Ascending aorta (tissue), 2 donors: ENCODE data around the gene GOLT1A. TPM values are rescaled to one million over a fixed set of nuclear protein-coding genes. Genes with fewer than 3 reads are reported as not detected.

Experiments
- DNase-seq, 2 donors: peaks; one replicate each; pipeline ENCODE4 v3.0.0-alpha.2; 2019; ENCODE audit warnings: low spot score in 2 of 2
- H3K27ac ChIP-seq, 2 donors: fragments of 200-600 bp; sonication (generic); one replicate each; pipeline ENCODE4 v1.5.1; 2016 to 2017; ENCODE audit warnings: mild to moderate bottlenecking in 1 of 2
- H3K27me3 ChIP-seq: fragments of 200-600 bp; sonication (generic); one replicate; pipeline ENCODE4 v1.5.1; 2017
- H3K36me3 ChIP-seq, 2 donors: fragments of 200-600 bp; sonication (generic); one replicate each; pipeline ENCODE4 v1.5.1; 2016
- H3K4me1 ChIP-seq, 2 donors: fragments of 200-600 bp; sonication (generic); one replicate each; pipeline ENCODE4 v1.5.1; 2016 to 2017; ENCODE audit warnings: mild to moderate bottlenecking in 1 of 2
- H3K4me3 ChIP-seq, 2 donors: fragments of 200-600 bp; sonication (generic); one replicate each; pipeline ENCODE4 v1.5.1; 2016 to 2017; ENCODE audit warnings: mild to moderate bottlenecking in 1 of 2
- H3K9me3 ChIP-seq, 2 donors: fragments of 200-600 bp; sonication (generic); one replicate each; pipeline ENCODE4 v1.5.1; 2016
- intact Hi-C: fragments of 100-400 bp; cut with DNase I; formaldehyde crosslinking; loops from one replicate; pipeline ENCODE4 v1.15.1; 2023
- total RNA-seq: library from RNA; depleted of rRNA; stranded (reverse); fragments of >200 nt; gene quantifications from one replicate; pipeline ENCODE4 v1.1.0, GENCODE V29; 2016
- TF ChIP-seq, protein P1 (sequence below), 3 experiments: fragments of 200-600 bp in 2 of 3; fragments of 450-650 bp in 1 of 3; sonication (generic) in 2 of 3; IDR thresholded peaks; one replicate each; pipeline ENCODE4 v1.5.1; 2016 to 2019; ENCODE audit warnings: antibody characterized with exemption in 3 of 3, mild to moderate bottlenecking in 1 of 3, moderate library complexity in 1 of 3

Gene GOLT1A
- total RNA-seq, 1 donor from 2014 or later: not detected

DNA sequence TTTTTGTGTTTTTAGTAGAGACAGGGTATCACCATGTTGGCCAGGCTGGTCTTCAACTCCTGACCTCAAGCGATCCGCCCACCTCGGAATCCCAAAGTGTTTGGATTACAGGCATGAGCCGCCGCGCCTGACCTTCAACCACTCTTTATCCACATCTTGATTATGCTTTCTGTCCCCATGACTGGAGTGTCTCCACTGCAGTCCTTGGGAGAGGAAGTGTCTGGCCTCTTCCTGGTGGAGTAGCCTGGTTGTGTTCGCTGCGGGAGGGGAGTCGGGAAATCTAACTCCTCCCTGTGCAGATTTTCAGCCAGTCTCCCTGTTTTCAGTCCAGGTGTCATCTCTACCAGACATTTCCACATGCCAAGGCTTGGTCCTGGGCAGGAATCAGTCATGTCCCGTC is 27.2 kb downstream of the GOLT1A start:
- no peaks in the 10 kb centered on the region for H3K9me3 ChIP-seq
- no peaks in the 10 kb centered on the region for H3K4me1 ChIP-seq
- H3K27ac ChIP-seq: no peak overlapping the region
- no peaks in the 10 kb centered on the region for H3K36me3 ChIP-seq
- TF ChIP-seq, protein P1, sequence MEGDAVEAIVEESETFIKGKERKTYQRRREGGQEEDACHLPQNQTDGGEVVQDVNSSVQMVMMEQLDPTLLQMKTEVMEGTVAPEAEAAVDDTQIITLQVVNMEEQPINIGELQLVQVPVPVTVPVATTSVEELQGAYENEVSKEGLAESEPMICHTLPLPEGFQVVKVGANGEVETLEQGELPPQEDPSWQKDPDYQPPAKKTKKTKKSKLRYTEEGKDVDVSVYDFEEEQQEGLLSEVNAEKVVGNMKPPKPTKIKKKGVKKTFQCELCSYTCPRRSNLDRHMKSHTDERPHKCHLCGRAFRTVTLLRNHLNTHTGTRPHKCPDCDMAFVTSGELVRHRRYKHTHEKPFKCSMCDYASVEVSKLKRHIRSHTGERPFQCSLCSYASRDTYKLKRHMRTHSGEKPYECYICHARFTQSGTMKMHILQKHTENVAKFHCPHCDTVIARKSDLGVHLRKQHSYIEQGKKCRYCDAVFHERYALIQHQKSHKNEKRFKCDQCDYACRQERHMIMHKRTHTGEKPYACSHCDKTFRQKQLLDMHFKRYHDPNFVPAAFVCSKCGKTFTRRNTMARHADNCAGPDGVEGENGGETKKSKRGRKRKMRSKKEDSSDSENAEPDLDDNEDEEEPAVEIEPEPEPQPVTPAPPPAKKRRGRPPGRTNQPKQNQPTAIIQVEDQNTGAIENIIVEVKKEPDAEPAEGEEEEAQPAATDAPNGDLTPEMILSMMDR (IDR thresholded peaks at IDR 0.05): no peak
- intact Hi-C loops: no loop called here
- H3K27me3 ChIP-seq: no peaks in the 10 kb centered on the region
- no peak for DNase-seq
- H3K4me3 ChIP-seq: no peak overlapping the region

DNA sequence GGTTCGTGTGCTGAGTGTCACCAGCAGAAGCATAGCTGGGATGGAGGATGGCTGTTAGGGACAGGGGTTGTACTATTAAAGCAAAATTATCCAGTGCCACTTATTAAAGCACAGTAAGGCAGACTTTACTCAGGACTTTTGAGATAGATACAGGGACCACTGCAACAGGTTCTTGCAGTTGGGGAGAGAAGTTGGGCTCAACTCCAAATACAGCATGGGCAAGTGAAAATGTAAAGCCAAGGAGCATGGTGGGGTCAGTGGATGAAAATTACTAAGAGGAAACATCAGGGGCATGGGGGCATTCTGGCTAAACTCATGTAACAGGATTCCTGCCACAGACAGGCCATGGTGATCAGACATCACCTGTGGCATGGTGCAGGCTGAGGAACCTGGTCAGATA is 32.7 kb downstream of the GOLT1A start:
- H3K27me3 ChIP-seq: no peaks in the 10 kb centered on the region

DNA sequence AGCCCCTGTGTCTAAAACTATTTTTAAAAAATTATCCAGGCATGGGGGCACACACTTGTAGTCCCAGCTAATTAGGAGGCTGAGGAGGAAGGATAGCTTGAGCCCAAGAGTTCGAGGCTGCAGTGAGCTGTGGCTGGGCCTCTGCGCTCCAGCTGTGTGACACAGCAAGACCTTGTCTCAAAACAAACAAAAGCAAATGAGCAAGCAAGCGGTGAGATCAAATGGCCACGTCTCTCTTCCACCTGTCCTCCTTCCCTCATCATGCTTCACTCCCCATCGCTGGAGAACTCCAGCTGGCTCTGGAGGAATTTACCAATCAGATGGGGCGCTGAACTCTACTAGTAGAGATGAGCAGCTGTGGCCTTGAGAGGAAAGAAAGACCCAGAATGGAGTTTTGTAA is 33.7 kb downstream of the GOLT1A start:
- Histone ChIP-seq H3K27ac (no peak overlapping the region), H3K9me3 (no peaks in the 10 kb centered on the region), H3K4me1 (no peaks in the 10 kb centered on the region), H3K36me3 (no peaks in the 10 kb centered on the region), H3K27me3 (no peaks in the 10 kb centered on the region), H3K4me3 (no peak overlapping the region)
- intact Hi-C loops: no loop called here
- TF ChIP-seq, protein P1 (IDR thresholded peaks at IDR 0.05): no peak
- DNase-seq: no peak

More for the DNA sequence above, 32.7 kb downstream of the GOLT1A start:
- TF ChIP-seq, protein P1 (IDR thresholded peaks at IDR 0.05): no peak
- Histone ChIP-seq H3K9me3 (no peaks in the 10 kb centered on the region), H3K4me3 (no peak overlapping the region), H3K36me3 (no peaks in the 10 kb centered on the region), H3K27ac (no peak overlapping the region), H3K4me1 (no peaks in the 10 kb centered on the region)
- no peak for DNase-seq
- intact Hi-C loops: no loop called here

DNA sequence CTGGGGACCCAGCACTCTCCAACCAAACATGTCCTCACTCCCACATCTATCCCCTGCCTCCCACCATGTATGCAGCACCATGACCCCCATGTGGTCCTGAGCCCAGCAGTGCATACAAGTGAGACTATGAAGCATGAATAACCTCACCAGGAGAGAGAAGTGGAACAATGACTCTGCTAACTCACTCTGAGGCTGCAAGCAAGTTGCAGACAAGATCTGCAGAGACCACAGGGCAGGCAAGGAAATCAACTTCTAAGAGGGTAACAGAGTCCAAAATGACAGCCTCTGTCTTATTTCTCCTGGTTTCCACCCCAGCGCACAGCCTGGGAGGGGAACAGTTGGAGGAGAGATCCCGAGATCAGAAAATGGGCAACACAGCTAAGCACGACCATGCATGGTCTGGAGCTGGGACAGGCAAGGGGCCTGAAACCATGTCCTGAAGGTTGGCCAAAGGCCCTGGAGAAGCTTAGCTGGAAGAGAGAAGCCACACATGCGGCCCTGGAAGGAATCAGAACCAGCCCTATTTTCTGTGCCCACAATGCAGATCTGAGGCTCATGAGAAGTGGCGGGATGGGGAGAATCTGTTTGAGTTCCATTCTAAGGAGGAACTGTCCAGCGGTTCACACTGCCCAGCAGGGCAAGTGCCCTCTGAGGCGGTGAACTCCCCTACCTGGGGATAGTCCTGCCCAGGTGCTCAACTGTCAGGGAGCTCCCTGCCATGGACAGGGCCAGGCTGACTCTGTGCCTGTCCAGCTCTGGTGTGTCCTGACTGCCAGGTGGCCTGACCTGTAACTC is 35.1 kb downstream of the GOLT1A start:
- Histone ChIP-seq H3K27ac (no peak overlapping the region), H3K4me3 (no peak overlapping the region), H3K36me3 (no peaks in the 10 kb centered on the region), H3K9me3 (no peaks in the 10 kb centered on the region), H3K27me3 (no peaks in the 10 kb centered on the region), H3K4me1 (no peaks in the 10 kb centered on the region)
- intact Hi-C loops: no loop called here
- DNase-seq: no peak
- TF ChIP-seq, protein P1 (IDR thresholded peaks at IDR 0.05): no peak

- no peak overlapping the region for H3K27ac ChIP-seq
- no peaks in the 10 kb centered on the region for H3K27me3 ChIP-seq
- no peaks in the 10 kb centered on the region for H3K36me3 ChIP-seq
- intact Hi-C loops: no loop called here
- H3K4me1 ChIP-seq: no peaks in the 10 kb centered on the region
- TF ChIP-seq, protein P1 (IDR thresholded peaks at IDR 0.05): no peak
- no peak overlapping the region for H3K4me3 ChIP-seq
- DNase-seq: no peak
- no peaks in the 10 kb centered on the region for H3K9me3 ChIP-seq
These were observed 36.7 kb downstream of the GOLT1A start for GRCh38 chr1:204177133-204177532.
